DND-41 (cell line): ENCODE results near the gene C14orf39.
"Not testable (repeated sequence)": the region's sequence is repeated elsewhere in the genome, so short reads cannot be mapped to it uniquely, and the experiment has no call there.

ENCODE experiments used
- ATAC-seq: fragments of 200-7000 bp; cut with Tn5 transposase; 3 replicates; pipeline ENCODE4 v1.9.1; 2021; ENCODE audit warnings: low read depth; ENCODE audit not compliant: insufficient read depth
- DNase-seq: peaks from one replicate; pipeline ENCODE4 v3.0.0-alpha.2; 2020
- H2AFZ ChIP-seq: 2 replicates; pipeline ENCODE4 v1.6.0; 2012; ENCODE audit warnings: low read depth, low read length
- H3K27ac ChIP-seq: 2 replicates; pipeline ENCODE4 v1.5.1; 2012; ENCODE audit warnings: low read length, inconsistent platforms
- H3K27me3 ChIP-seq: fragments of 200-600 bp; sonication (generic); 2 replicates; pipeline ENCODE4 v1.6.0; 2012; ENCODE audit warnings: low read length, mild to moderate bottlenecking, inconsistent platforms; ENCODE audit not compliant: insufficient read depth, poor library complexity
- H3K36me3 ChIP-seq: 2 replicates; pipeline ENCODE4 v1.5.1; 2012; ENCODE audit warnings: low read length, inconsistent platforms; ENCODE audit not compliant: insufficient read depth
- H3K4me1 ChIP-seq: 2 replicates; pipeline ENCODE4 v1.5.1; 2012; ENCODE audit warnings: mild to moderate bottlenecking, low read length; ENCODE audit not compliant: insufficient read depth
- H3K4me2 ChIP-seq: 2 replicates; pipeline ENCODE4 v1.6.0; 2012; ENCODE audit warnings: mild to moderate bottlenecking, moderate library complexity, low read length, inconsistent platforms; ENCODE audit not compliant: insufficient read depth
- H3K4me3 ChIP-seq, 2 experiments: fragments of 200-600 bp in 1 of 2; shearing (Covaris generic) in 1 of 2; 2 replicates each; pipeline ENCODE4 v1.5.1; 2012 to 2016; ENCODE audit warnings: inconsistent platforms in 2 of 2, low read length in 2 of 2, mild to moderate bottlenecking in 2 of 2, low read depth in 1 of 2, moderate library complexity in 1 of 2
- H3K79me2 ChIP-seq: 2 replicates; pipeline ENCODE4 v1.6.0; 2012; ENCODE audit warnings: low read length, inconsistent platforms; ENCODE audit not compliant: insufficient read depth
- H3K9ac ChIP-seq: 2 replicates; pipeline ENCODE4 v1.6.0; 2012; ENCODE audit warnings: low read depth, mild to moderate bottlenecking, inconsistent platforms, low read length, moderate library complexity
- H3K9me3 ChIP-seq: 2 replicates; pipeline ENCODE4 v1.5.1; 2012; ENCODE audit warnings: low read length, moderate library complexity, mild to moderate bottlenecking, inconsistent platforms; ENCODE audit not compliant: insufficient read depth, severe bottlenecking
- H4K20me1 ChIP-seq: 2 replicates; pipeline ENCODE4 v1.6.0; 2012; ENCODE audit warnings: low read length; ENCODE audit not compliant: insufficient read depth
- EZH2 ChIP-seq: IDR thresholded peaks from 3 replicates; pipeline ENCODE4 v1.6.1; 2012; ENCODE audit warnings: borderline replicate concordance, low read depth, mild to moderate bottlenecking, moderate library complexity, low read length, inconsistent platforms; ENCODE audit not compliant: severe bottlenecking
- TF ChIP-seq, protein P1 (sequence below): IDR thresholded peaks from 2 replicates; pipeline ENCODE4 v1.5.1; 2012; ENCODE audit warnings: borderline replicate concordance, low read length, moderate library complexity, mild to moderate bottlenecking; ENCODE audit not compliant: poor library complexity, severe bottlenecking; ENCODE audit errors: extremely low read depth

C14orf39 gene

DNA sequence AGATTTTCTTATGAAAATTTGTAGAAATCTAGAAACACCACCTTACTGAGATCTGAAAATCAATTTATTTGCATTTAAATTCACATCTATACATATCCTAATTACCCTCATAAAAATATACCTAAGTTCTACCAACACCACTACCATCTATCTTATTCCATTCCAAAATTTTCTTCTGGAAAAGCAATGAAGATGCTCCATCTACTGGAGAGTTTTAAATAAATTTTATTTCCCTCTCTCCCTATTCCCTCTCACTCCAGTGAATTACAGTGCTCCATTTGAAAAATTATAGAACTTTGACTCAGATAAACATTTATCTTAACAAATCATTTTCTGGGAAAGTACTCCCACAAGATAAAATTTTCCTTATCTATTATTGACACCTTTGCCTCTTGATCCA, 2.3 kb upstream of the C14orf39 start:
- no peak overlapping the region for H3K4me3 ChIP-seq
- no peak for ATAC-seq
- no peak overlapping the region for H3K27ac ChIP-seq
- no peak overlapping the region for H3K9ac ChIP-seq
- H4K20me1 ChIP-seq: no peaks in the 10 kb centered on the region
- H3K27me3 ChIP-seq: no peaks in the 10 kb centered on the region
- no peaks in the 10 kb centered on the region for H3K9me3 ChIP-seq
- no peak overlapping the region for H2AFZ ChIP-seq
- no peak for DNase-seq
- TF ChIP-seq EZH2: no peak
- TF ChIP-seq, protein P1, sequence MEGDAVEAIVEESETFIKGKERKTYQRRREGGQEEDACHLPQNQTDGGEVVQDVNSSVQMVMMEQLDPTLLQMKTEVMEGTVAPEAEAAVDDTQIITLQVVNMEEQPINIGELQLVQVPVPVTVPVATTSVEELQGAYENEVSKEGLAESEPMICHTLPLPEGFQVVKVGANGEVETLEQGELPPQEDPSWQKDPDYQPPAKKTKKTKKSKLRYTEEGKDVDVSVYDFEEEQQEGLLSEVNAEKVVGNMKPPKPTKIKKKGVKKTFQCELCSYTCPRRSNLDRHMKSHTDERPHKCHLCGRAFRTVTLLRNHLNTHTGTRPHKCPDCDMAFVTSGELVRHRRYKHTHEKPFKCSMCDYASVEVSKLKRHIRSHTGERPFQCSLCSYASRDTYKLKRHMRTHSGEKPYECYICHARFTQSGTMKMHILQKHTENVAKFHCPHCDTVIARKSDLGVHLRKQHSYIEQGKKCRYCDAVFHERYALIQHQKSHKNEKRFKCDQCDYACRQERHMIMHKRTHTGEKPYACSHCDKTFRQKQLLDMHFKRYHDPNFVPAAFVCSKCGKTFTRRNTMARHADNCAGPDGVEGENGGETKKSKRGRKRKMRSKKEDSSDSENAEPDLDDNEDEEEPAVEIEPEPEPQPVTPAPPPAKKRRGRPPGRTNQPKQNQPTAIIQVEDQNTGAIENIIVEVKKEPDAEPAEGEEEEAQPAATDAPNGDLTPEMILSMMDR: no peak
- no peaks in the 10 kb centered on the region for H3K4me1 ChIP-seq
- H3K36me3 ChIP-seq: no peaks in the 10 kb centered on the region
- no peaks in the 10 kb centered on the region for H3K79me2 ChIP-seq
- no peak overlapping the region for H3K4me2 ChIP-seq

DNA sequence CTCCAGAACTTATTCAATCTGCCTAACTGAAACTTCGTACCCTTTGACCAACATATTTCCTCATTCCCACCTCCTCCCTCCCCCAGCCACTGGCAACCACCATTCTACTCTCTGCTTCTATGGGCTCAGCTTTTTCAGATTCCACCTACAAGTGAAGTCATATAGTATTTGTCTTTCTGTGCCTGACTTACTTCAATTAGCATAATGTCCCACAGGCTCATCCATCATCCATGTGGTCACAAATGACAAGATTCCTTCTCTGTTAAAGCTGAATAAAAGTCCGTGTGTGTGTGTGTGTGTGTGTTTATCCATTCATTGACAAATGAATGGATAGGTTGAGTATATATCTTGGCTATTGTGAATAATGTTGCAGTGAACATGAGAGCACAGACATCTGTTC, 1.3 kb upstream of the C14orf39 start:
- TF ChIP-seq, protein P1: no peak
- no peak for TF ChIP-seq EZH2
- H3K9ac ChIP-seq: no peak overlapping the region
- no peaks in the 10 kb centered on the region for H3K36me3 ChIP-seq
- H2AFZ ChIP-seq: no peak overlapping the region
- ATAC-seq (no peak), DNase-seq (no peak)
- no peaks in the 10 kb centered on the region for H3K27me3 ChIP-seq
- no peaks in the 10 kb centered on the region for H3K4me1 ChIP-seq
- no peaks in the 10 kb centered on the region for H3K9me3 ChIP-seq
- H3K27ac ChIP-seq: no peak overlapping the region
- no peak overlapping the region for H3K4me2 ChIP-seq
- H3K4me3 ChIP-seq: no peak overlapping the region
- no peaks in the 10 kb centered on the region for H3K79me2 ChIP-seq
- H4K20me1 ChIP-seq: no peaks in the 10 kb centered on the region

DNA sequence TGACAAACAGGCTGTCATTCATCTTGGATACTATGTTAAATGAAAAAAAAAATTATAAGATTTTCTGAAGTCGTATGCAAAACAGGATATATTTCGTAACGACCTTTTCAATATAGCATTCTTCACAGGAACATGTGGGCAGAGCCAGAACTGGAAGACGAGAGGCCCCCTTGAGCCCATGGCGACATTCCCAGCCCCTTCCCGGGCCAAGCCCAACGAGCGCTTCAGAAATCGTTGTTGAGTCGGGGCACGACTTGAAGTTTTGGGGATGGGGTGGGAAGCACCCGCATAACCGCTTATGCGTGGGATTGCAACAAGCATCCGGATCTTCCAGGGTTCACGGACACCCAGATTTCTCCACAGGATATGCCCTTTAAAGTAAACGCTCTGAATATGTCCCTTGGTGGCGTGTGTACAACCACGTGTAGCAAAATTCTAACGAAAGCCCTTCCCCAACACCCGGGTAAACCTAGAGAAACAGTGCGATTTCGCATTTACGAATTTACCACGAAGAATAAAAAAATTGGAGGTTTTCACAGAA, 736 bp downstream of the C14orf39 start:
- DNase-seq (no peak), ATAC-seq (no peak)
- Histone ChIP-seq H3K9ac (no peak overlapping the region), H3K79me2 (no peaks in the 10 kb centered on the region), H3K4me3 (no peak overlapping the region), H3K4me1 (no peaks in the 10 kb centered on the region), H3K36me3 (no peaks in the 10 kb centered on the region), H2AFZ (no peak overlapping the region), H3K27ac (no peak overlapping the region), H3K9me3 (peaks cover 3% of the 10 kb centered on the region), H3K27me3 (no peaks in the 10 kb centered on the region), H3K4me2 (no peak overlapping the region), H4K20me1 (no peaks in the 10 kb centered on the region)
- TF ChIP-seq, protein P1: no peak
- TF ChIP-seq EZH2: no peak

DNA sequence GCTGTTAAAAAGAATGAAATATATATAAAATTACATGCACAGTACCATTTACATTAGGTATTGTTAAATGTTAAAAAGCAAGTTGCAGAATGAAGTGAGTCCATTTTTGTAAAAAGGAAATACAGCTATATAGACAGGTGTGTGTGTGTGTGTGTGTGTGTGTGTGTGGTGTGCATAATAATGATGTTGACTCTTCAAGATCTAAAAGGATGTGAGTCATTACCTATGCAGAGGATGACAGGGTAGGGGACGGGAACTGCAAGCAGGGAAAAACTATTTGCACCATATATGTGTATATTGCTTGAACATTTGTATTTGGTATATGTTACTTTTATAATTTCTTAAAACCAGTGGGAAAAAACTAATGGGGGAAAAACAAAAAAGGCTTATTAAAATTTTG, 3.1 kb downstream of the C14orf39 start:
- DNase-seq (no peak), ATAC-seq (no peak)
- H3K4me2 ChIP-seq: no peak overlapping the region
- no peaks in the 10 kb centered on the region for H4K20me1 ChIP-seq
- H3K9ac ChIP-seq: no peak overlapping the region
- H3K27ac ChIP-seq: no peak overlapping the region
- H3K4me1 ChIP-seq: no peaks in the 10 kb centered on the region
- H3K36me3 ChIP-seq: no peaks in the 10 kb centered on the region
- H3K9me3 ChIP-seq: peaks cover 3% of the 10 kb centered on the region
- H3K27me3 ChIP-seq: no peaks in the 10 kb centered on the region
- no peaks in the 10 kb centered on the region for H3K79me2 ChIP-seq
- no peak overlapping the region for H2AFZ ChIP-seq
- H3K4me3 ChIP-seq: no peak overlapping the region
- no peak for TF ChIP-seq EZH2

DNA sequence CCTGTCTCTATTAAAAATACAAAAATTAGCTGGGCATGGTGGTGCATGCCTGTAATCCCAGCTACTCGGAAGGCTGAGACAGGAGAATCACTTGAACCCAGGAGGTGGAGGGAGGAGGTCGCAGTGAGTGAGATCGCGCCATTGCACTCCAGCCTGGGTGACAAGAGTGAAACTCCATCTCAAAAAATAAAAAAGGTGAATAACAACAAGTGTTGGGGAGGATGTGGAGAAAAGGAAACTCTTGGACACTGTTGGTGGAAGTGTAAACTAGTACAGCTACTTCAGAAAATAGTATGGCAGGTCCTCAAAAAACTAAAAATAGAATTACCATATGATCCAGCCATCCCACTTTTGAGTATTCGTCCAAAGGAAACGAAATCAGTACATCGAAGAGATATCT, 5.6 kb downstream of the C14orf39 start:
- not testable (repeated sequence) for H3K4me2 ChIP-seq, H3K27ac ChIP-seq, H3K27me3 ChIP-seq, H4K20me1 ChIP-seq, H2AFZ ChIP-seq, H3K79me2 ChIP-seq, H3K9me3 ChIP-seq, DNase-seq, H3K4me1 ChIP-seq, H3K4me3 ChIP-seq, H3K9ac ChIP-seq, H3K36me3 ChIP-seq, ATAC-seq
